Left lung (tissue), 10 donors: Measurements from ENCODE around the gene DSE. TPM values are rescaled to one million over a fixed set of nuclear protein-coding genes. Genes with fewer than 3 reads are reported as not detected.

Experiments
- ATAC-seq: fragments of 200-7000 bp; cut with Tn5 transposase; one replicate; pipeline ENCODE4 v1.9.1; 2020; ENCODE audit warnings: moderate library complexity
- DNase-seq, 4 donors: peaks; one replicate each; pipeline ENCODE4 v3.0.0-alpha.2; 2013 to 2020
- H3K27ac ChIP-seq, 2 donors: fragments of 200-600 bp; sonication (generic) in 1 of 2; one replicate each; pipeline versions ENCODE4 v1.5.0 to v1.8.0; 2020 to 2021
- H3K27me3 ChIP-seq, 2 donors: fragments of 200-600 bp; sonication (generic) in 1 of 2; one replicate each; pipeline versions ENCODE4 v1.5.0 to v1.8.0; 2020 to 2021
- H3K36me3 ChIP-seq, 2 donors: fragments of 200-600 bp; sonication (generic) in 1 of 2; one replicate each; pipeline versions ENCODE4 v1.5.0 to v1.8.0; 2020 to 2021
- H3K4me1 ChIP-seq, 2 donors: fragments of 200-600 bp; one replicate each; pipeline ENCODE4 v1.8.0; 2021
- H3K4me3 ChIP-seq, 2 donors: fragments of 200-600 bp; sonication (generic) in 1 of 2; one replicate each; pipeline versions ENCODE4 v1.5.0 to v1.8.0; 2020 to 2021; ENCODE audit warnings: mild to moderate bottlenecking in 1 of 2
- H3K9me3 ChIP-seq, 2 donors: fragments of 200-600 bp; sonication (generic) in 1 of 2; one replicate each; pipeline versions ENCODE4 v1.5.0 to v1.8.0; 2020 to 2021
- intact Hi-C, 2 donors: fragments of 100-400 bp; cut with DNase I; formaldehyde crosslinking; loops; one replicate each; pipeline versions ENCODE4 v1.11.2 to v1.14.2; 2022
- polyA plus RNA-seq, 6 donors: library from polyadenylated mRNA; unstranded; fragments of 120-200 nt; gene quantifications; one replicate each; pipeline ENCODE4 v1.2.1, GENCODE V29; 2013; ENCODE audit not compliant: insufficient read length in 6 of 6
- total RNA-seq, 2 donors: library from RNA; stranded (reverse); fragmentation: NEBNext Ultra II Directional; extraction: Animal tissue kit (Norgen Biotek cat#: 25700); gene quantifications; one replicate each; pipeline ENCODE4 v1.2.1, GENCODE V29; 2021
- TF ChIP-seq, protein P1 (sequence below), 2 donors: fragments of 200-600 bp; sonication (generic) in 1 of 2; IDR thresholded peaks; one replicate each; pipeline versions ENCODE4 v1.5.0 to v1.8.0; 2021; ENCODE audit warnings: antibody characterized with exemption in 2 of 2
- donor health status: DM: no; HTN: yes; CAD: no.
- donor health status: DM: no; HTN: no; CAD: no.

DSE gene
- total and polyA plus RNA-seq, 8 donors: 39.7 to 85.6 (median 51.0) TPM

- Histone ChIP-seq H3K27me3 (no peaks in the 10 kb centered on the region), H3K4me1 (peaks cover 16 to 31% of the 10 kb centered on the region in 2 donors), H3K4me3 (no peak overlapping the region), H3K9me3 (no peaks in the 10 kb centered on the region), H3K27ac (no peak overlapping the region), H3K36me3 (no peaks in the 10 kb centered on the region)
- peak; percentile 31 for ATAC-seq
- DNase-seq: no peak
- intact Hi-C loops: no loop called here
- TF ChIP-seq, protein P1, sequence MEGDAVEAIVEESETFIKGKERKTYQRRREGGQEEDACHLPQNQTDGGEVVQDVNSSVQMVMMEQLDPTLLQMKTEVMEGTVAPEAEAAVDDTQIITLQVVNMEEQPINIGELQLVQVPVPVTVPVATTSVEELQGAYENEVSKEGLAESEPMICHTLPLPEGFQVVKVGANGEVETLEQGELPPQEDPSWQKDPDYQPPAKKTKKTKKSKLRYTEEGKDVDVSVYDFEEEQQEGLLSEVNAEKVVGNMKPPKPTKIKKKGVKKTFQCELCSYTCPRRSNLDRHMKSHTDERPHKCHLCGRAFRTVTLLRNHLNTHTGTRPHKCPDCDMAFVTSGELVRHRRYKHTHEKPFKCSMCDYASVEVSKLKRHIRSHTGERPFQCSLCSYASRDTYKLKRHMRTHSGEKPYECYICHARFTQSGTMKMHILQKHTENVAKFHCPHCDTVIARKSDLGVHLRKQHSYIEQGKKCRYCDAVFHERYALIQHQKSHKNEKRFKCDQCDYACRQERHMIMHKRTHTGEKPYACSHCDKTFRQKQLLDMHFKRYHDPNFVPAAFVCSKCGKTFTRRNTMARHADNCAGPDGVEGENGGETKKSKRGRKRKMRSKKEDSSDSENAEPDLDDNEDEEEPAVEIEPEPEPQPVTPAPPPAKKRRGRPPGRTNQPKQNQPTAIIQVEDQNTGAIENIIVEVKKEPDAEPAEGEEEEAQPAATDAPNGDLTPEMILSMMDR (IDR thresholded peaks at IDR 0.05): no peak
Observed at GRCh38 chr6:116406678-116407345, 36.1 kb downstream of the DSE start.

- Histone ChIP-seq H3K9me3 (no peaks in the 10 kb centered on the region), H3K36me3 (no peaks in the 10 kb centered on the region), H3K4me3 (no peak overlapping the region), H3K27me3 (no peaks in the 10 kb centered on the region), H3K4me1 (peaks cover 17 to 40% of the 10 kb centered on the region in 2 donors), H3K27ac (no peak overlapping the region)
- DNase-seq (no peak), ATAC-seq (no peak)
- intact Hi-C loops: no loop called here
- TF ChIP-seq, protein P1 (IDR thresholded peaks at IDR 0.05): no peak
Observed at GRCh38 chr6:116408491-116408890, 37.7 kb downstream of the DSE start.

GRCh38 chr6:116409756-116410155 lies 39.0 kb downstream of the DSE start:
- Histone ChIP-seq H3K27me3 (no peaks in the 10 kb centered on the region), H3K4me3 (no peak overlapping the region), H3K27ac (no peak overlapping the region), H3K9me3 (no peaks in the 10 kb centered on the region), H3K36me3 (no peaks in the 10 kb centered on the region), H3K4me1 (peaks cover 17 to 42% of the 10 kb centered on the region in 2 donors)
- TF ChIP-seq, protein P1 (IDR thresholded peaks at IDR 0.05): no peak
- intact Hi-C loops: no loop called here
- no peak for DNase-seq
- ATAC-seq: peak; percentile 19

DNA sequence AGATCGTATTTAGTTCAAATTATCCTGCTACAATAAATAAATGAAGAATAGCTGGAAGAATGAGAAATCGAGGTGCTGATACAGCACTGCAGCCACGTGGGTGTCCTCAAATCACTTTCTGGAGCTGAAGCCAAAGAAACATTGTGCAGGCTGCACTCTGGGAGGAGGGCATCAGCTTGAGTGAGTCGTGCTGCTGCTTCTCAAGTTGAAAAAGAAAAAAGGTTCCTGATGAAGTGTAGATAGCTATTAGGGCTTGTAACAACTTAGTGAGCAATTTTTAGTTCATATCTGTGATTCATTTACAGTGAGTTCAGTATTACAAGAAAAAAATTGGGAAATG lies 40.5 kb downstream of the DSE start:
- TF ChIP-seq, protein P1 (IDR thresholded peaks at IDR 0.05): no peak
- Histone ChIP-seq H3K4me1 (peaks cover 11 to 27% of the 10 kb centered on the region in 2 donors), H3K27me3 (no peaks in the 10 kb centered on the region), H3K36me3 (no peaks in the 10 kb centered on the region), H3K9me3 (no peaks in the 10 kb centered on the region), H3K27ac (peak overlapping the region; percentile 6 to 29), H3K4me3 (no peak overlapping the region)
- DNase-seq (peak in 1 of 4 donors; percentile 65), ATAC-seq (peak; percentile 57)
- intact Hi-C loops: no loop called here

DNA sequence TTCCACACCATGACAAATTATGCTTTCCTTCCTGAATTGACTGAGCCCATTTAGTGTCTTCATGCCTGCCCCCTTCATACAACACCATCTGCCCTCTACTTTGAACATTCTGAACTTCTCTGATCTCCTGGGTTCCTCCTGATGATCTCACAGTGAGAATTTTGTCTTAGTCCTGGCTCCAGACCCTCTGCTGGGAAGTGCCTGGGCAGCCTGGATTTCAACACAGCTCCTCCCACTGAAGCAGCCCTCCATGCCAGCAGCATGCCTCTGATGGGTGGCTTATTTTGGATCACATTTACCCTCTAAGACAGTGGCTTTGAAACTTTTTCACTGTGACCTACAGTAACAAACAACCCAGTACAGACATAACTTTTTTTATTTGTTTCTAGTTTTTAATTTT lies 41.5 kb downstream of the DSE start:
- Histone ChIP-seq H3K27me3 (no peaks in the 10 kb centered on the region), H3K36me3 (no peaks in the 10 kb centered on the region), H3K9me3 (no peaks in the 10 kb centered on the region), H3K4me3 (no peak overlapping the region), H3K4me1 (peaks cover 11 to 26% of the 10 kb centered on the region in 2 donors), H3K27ac (peak overlapping the region in 1 of 2 donors; percentile 29)
- intact Hi-C loops: no loop called here
- DNase-seq (no peak), ATAC-seq (no peak)
- TF ChIP-seq, protein P1 (IDR thresholded peaks at IDR 0.05): no peak
